Ishikawa (cell line): Measurements from ENCODE around the gene KCNF1.

ENCODE experiments used
- CEBPB ChIP-seq: IDR thresholded peaks from 2 replicates; pipeline ENCODE4 v1.6.1; 2012
- CREB1 ChIP-seq: IDR thresholded peaks from 2 replicates; pipeline ENCODE4 v1.6.1; 2012; ENCODE audit warnings: low read depth
- EGR1 ChIP-seq: IDR thresholded peaks from 2 replicates; pipeline ENCODE4 v1.6.1; 2012
- EP300 ChIP-seq: IDR thresholded peaks from 2 replicates; pipeline ENCODE4 v1.6.1; 2012; ENCODE audit warnings: borderline replicate concordance
- FOXM1 ChIP-seq: IDR thresholded peaks from 2 replicates; pipeline ENCODE4 v1.6.1; 2012; ENCODE audit warnings: low read depth, borderline replicate concordance
- NFIC ChIP-seq: IDR thresholded peaks from 2 replicates; pipeline ENCODE4 v1.6.1; 2012
- RAD21 ChIP-seq: IDR thresholded peaks from 2 replicates; pipeline ENCODE4 v1.6.1; 2012; ENCODE audit warnings: low read depth
- TAF1 ChIP-seq: IDR thresholded peaks from 2 replicates; pipeline ENCODE4 v1.6.1; 2012; ENCODE audit warnings: low read depth, mild to moderate bottlenecking
- TCF12 ChIP-seq: IDR thresholded peaks from 2 replicates; pipeline ENCODE4 v1.6.1; 2012; ENCODE audit warnings: low read depth
- TEAD4 ChIP-seq: IDR thresholded peaks from 2 replicates; pipeline ENCODE4 v1.6.1; 2012
- USF1 ChIP-seq: IDR thresholded peaks from 2 replicates; pipeline ENCODE4 v1.6.1; 2012
- YY1 ChIP-seq: IDR thresholded peaks from 2 replicates; pipeline ENCODE4 v1.6.1; 2012; ENCODE audit warnings: low read depth
- ZBTB7A ChIP-seq: IDR thresholded peaks from 2 replicates; pipeline ENCODE4 v1.6.1; 2012; ENCODE audit warnings: low read depth
- TF ChIP-seq, protein P1 (sequence below): IDR thresholded peaks from 2 replicates; pipeline ENCODE4 v1.6.1; 2012
- TF ChIP-seq, protein P2 (sequence below): IDR thresholded peaks from 2 replicates; pipeline ENCODE4 v1.6.1; 2012; ENCODE audit warnings: low read depth, mild to moderate bottlenecking

The KCNF1 gene

DNA sequence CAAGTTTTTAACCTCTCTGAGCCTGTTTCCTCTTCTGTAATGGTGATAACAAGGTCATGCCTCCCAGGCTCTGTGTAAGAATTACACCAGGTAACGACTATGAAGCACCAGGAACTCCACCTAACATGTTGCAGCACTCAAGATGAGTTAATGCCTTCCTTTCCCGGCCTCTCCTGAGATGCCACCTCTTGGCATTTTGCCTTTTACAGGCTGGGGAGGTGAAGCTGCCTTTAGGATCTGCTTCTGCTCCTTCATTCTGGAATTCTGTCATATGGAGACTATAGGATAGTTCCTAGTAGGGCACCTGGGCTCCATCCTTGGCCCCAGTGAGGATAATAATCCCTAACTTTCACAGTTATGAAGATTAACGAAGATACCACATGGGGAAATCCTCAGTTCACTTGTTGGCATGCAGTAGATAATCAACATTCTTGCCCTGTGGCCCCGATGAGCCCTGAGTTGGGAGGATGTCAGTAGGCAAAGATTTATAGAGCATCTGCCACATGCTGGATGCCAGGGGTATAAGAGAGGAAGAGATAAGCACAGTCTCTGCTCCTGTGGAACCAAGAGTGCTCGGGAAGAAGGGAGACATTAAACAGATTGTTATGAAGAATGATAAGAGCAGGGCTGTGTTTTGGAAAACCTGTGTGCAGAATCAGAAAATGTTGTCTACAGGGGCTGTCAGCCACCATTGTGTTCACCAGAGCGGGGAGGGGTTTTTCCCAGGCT, 43.9 kb upstream of the KCNF1 start:
- TF ChIP-seq TAF1 (no peak), YY1 (no peak)
- TF ChIP-seq, protein P1, sequence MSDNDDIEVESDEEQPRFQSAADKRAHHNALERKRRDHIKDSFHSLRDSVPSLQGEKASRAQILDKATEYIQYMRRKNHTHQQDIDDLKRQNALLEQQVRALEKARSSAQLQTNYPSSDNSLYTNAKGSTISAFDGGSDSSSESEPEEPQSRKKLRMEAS, result no peak

- TF ChIP-seq, protein P2, sequence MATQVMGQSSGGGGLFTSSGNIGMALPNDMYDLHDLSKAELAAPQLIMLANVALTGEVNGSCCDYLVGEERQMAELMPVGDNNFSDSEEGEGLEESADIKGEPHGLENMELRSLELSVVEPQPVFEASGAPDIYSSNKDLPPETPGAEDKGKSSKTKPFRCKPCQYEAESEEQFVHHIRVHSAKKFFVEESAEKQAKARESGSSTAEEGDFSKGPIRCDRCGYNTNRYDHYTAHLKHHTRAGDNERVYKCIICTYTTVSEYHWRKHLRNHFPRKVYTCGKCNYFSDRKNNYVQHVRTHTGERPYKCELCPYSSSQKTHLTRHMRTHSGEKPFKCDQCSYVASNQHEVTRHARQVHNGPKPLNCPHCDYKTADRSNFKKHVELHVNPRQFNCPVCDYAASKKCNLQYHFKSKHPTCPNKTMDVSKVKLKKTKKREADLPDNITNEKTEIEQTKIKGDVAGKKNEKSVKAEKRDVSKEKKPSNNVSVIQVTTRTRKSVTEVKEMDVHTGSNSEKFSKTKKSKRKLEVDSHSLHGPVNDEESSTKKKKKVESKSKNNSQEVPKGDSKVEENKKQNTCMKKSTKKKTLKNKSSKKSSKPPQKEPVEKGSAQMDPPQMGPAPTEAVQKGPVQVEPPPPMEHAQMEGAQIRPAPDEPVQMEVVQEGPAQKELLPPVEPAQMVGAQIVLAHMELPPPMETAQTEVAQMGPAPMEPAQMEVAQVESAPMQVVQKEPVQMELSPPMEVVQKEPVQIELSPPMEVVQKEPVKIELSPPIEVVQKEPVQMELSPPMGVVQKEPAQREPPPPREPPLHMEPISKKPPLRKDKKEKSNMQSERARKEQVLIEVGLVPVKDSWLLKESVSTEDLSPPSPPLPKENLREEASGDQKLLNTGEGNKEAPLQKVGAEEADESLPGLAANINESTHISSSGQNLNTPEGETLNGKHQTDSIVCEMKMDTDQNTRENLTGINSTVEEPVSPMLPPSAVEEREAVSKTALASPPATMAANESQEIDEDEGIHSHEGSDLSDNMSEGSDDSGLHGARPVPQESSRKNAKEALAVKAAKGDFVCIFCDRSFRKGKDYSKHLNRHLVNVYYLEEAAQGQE, result no peak
- TF ChIP-seq FOXM1, result no peak
- TF ChIP-seq, protein P1, result no peak
Observed at GRCh38 chr2:10868465-10869314, 43.0 kb upstream of the KCNF1 start.

DNA sequence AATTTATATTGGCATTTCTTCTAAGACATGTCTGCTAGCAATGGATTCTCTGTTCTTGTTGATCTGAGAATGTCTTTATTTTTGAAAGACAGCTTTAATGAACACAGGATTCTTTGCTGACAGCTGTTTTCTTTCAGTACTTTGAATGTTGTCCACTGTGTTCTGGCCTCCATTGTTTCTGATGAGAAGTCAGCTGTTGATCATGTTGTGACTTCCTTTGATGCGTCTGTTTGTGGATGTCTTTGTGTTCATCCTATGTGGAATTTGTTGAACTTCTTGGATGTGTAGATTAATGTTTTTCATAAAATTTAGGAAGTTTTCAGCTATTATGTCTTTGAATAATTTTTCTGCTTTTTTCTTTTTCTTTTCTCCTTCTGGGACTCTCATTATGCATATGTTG, 39.8 kb upstream of the KCNF1 start:
- TF ChIP-seq, protein P1, result no peak
- TF ChIP-seq YY1 (no peak), RAD21 (no peak), CEBPB (no peak), CREB1 (no peak), TEAD4 (no peak), FOXM1 (no peak), NFIC (no peak), TCF12 (no peak), EP300 (no peak), TAF1 (no peak), EGR1 (no peak), ZBTB7A (no peak)
- TF ChIP-seq, protein P2, result no peak

DNA sequence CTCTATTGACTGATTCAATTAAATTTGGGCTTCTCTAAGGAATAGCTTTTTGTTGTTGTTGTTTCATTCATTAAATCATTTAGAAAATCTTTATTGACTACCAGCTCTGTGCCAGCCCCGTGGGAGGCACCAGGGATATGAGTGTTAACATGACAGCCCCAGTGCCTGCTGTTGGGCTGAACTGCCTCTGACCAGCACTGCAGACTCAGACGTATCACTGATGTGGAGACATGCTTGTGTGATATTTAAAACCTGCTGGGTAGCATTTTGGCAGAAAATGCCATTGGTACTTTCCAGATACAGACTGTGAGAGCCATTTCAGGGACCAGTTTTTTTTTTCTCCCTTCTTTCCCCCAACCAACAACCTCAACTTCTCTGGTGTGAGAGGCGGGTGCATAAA, 38.6 kb upstream of the KCNF1 start:
- TF ChIP-seq ZBTB7A, result no peak
- TF ChIP-seq CEBPB, result no peak
- TF ChIP-seq CREB1, result no peak
- TF ChIP-seq NFIC, result no peak
- TF ChIP-seq USF1, result no peak
- TF ChIP-seq, protein P1, result no peak
- no peak for TF ChIP-seq EGR1

- TF ChIP-seq USF1, result no peak
- TF ChIP-seq TAF1, result no peak
- TF ChIP-seq EGR1, result no peak
Observed at GRCh38 chr2:10873790-10874437, 37.8 kb upstream of the KCNF1 start.

DNA sequence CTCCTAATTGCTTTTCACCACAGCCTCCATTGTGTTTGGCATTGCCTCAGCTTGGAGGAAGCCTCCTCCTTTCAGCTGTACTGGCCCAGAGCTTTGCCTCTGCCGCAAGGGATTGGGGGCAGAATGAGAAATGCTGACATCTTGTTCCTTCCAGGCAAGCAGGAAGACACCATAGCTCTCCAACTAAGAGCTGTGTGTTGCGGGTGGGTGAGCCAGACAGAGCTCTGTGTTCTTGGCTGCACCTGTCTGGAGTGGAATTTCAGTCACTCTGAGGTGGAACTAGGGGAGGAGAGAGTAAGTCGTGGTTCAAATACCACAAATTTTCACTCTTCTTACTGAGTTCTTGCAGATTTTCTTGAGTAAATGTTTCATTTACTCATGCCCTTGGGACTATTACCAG, 36.6 kb upstream of the KCNF1 start:
- TF ChIP-seq TAF1 (no peak), EP300 (no peak), CEBPB (no peak), TCF12 (no peak), CREB1 (no peak), NFIC (no peak), FOXM1 (no peak), RAD21 (no peak), TEAD4 (no peak)
- TF ChIP-seq, protein P2, result no peak
- TF ChIP-seq, protein P1, result no peak
